Activated T-cell treated with anti-CD3 and anti-CD28 coated beads for 4 hours (primary cell): ENCODE measurements around the gene ADAMTSL3.

Experiments
- DNase-seq: peaks from one replicate; pipeline ENCODE4 v3.0.0-alpha.2; 2020

ADAMTSL3 gene

DNA sequence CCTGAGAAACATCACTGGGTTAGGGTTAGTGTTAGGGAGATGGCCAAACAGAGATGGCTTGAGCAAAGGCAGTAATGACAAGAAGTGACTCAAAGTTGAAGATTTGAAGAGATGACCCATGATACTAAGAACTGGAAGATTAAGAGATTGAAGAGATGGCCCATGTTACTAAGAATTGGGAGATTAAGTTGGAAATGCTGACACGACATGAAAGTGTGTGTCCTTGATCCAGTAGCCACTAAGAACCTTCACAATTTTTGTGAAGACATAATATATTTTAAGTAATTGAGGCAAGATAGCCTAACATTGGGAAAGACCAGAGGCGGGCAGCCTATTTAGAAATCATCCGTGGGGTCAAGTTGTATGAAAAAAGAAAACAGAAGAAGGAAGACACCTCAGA is 239.4 kb downstream of the ADAMTSL3 start:
- no peak for DNase-seq

DNA sequence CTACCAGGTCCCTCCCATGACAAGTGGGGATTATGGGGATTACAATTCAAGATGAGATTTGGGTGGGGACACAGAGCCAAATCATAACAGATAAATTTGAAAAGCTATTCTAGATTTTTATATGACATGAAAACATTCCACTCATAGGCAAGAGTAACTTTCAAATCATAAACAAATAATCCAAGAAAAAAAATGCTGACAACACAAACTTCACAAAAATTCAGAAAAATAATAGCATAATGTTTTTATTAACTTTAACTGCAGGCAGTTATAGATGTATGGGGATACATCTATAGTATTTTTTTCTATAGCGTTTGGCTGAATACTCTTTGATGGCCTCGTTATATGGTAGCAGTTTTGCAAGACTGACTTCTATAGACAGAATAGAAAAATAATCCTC is 243.1 kb downstream of the ADAMTSL3 start:
- DNase-seq: no peak

DNA sequence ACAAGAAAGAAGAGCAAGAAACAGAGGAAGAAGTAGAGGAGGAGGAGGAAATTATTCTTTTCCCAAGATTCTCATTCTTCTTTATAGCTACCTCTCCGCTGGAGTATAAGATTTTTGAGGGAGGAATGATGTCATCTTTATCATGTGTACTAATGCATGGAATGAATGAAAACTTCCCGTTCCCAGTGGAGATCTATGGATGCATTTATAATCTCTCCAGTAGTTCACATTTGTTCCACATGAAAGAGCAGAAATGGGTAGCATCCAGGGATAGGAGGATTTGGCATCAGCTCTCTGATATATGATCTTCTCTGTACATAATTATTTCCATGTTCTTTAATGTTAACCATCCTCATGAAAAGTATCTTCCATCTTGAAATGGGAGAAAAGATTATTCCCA is 244.4 kb downstream of the ADAMTSL3 start:
- DNase-seq: no peak

DNA sequence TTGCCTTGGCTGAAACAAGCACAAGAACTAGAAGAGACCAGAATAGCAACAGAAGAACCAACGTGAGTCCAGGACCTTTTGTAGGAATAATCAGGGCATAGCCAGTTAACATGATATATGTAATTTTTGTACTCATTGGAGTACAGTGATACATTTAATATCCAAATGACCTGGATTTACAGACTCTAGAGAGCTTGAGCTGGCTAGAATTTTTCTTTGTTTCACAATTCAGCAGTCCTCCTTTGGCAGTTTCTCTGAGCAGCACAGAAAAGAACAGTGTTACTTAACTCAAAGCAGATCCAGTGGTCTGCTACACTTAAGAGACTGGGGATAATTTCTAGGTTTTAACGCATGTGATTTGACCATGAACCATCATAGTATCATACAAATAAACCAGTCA is 245.7 kb downstream of the ADAMTSL3 start:
- no peak for DNase-seq

DNA sequence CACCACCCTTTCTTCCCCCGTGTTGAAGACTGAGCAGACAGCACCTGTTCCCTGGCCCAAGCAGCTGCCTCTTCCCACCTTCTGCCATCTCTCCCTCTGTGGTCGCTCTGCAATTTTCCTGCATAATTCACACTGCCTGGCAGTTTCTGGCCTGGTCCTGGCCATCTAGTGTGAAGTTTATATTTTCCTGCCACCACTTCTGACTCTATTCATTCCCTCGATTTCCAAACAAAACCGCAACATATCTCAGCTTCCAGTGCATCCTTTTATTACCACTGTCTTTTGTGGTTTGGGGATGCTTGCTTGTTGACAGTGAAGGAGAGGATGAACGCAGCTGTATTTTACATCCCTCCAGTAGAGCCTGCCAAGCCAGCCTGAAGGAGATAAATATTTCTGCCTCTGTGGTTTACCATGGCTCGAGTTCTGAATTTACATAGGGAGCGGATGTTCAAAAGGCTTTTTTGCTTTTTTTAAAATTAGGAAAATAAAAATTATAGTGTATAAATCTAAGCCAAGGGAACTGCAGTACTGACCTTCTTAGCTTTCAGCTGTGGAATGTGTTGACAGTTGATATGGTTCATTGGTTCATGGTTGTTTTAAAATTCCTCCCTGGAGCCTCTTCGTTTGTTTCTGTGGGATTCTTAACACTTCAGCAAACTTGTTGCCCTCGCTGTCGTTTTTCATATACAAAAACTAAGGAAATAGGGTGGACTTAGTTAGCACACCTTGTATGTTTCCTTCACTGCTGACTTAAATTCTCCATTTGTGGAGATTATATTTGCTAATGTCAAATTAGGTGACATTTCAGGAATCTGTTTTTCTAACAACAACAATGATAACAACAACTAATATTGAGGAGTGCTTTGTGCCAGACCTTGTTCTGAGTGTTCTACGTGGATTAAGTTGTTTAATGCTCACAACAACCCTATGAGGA is 250.5 kb downstream of the ADAMTSL3 start:
- no peak for DNase-seq

DNA sequence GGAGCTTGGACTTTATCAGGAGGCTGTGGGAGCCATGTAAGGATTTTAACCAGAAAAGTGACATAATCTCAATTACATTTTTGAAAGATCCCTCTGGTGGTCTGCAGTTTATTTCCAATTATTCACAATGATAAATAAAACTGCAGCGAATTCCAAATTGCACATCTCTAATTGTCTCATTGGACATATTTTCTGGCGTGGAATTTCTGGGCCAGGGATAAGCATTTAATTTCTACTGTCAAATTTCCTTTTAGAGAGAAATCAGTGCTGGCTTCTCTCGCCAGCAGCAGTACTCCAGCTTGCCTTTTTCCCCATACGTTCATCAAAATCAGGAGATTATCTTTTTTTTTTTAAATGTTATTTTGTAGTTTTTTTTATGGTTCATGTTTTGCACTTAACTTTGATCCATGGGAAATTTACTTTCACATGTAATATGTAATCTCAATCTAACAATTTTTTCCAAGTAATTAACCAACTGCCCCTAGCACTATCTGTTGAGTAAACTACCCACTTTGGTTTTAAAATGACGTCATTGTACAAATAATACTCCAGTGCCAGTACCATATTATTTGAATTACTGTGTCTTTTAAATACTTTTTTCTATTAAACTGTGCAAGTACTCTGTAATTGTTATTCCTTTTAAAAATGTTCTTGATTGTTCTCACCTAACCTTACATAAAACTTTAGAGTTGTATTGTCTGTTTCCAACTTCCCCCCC is 251.8 kb downstream of the ADAMTSL3 start:
- DNase-seq: no peak

DNA sequence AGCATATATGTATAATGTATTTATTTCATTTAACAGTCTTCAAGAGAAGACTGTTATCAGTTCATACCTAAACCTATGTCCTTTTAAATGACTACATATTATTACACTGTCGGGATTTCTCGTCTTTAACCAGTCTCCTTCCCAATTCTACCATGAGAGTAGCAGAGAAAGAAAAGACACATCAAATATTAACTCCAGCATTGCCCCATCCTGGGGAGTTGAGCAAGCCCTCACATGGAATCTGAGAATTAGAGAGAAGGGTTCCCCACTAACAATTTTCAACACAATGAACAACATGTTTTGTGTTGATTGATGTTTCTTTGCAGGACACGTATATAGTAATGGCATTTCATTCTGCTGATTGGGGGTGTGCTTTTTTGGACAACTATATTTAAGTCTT is 257.4 kb downstream of the ADAMTSL3 start:
- DNase-seq: no peak

DNA sequence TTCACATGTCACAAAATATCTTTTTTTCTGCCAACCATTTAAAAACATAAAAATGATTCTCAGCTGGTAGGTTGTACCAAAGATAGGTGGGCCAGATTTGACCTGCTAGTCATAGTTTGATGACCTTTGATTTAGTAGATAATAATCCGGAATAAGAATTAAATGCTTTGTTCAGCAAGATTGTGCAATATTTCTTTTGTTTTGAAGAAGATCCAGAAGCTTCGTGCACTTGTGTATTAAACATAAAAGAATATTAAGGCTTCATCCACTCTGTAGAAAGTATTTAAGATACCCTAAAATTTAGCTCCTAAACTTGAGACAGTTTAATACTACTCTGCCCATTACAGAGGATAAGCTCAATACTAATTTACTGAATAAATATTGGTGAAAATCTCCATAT is 258.4 kb downstream of the ADAMTSL3 start:
- no peak for DNase-seq

DNA sequence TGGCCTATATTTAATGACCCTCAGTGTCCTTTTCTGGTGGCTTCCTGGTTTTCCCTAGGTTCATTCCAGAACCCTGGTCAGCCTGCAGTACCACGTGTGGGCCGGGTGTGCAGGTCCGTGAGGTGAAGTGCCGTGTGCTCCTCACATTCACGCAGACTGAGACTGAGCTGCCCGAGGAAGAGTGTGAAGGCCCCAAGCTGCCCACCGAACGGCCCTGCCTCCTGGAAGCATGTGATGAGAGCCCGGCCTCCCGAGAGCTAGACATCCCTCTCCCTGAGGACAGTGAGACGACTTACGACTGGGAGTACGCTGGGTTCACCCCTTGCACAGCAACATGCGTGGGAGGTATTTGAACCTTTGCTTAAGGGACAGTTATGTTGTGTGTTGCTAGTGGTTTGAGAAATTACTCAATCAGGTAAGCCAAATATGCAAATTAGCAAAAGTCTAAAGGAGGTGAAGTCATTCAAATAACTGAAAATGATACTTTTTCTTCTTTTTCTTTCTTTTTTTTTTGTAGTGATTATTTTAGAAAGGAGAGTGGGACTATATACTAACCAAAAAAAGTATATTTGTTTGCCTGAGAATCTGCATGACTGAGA is 259.2 kb downstream of the ADAMTSL3 start:
- DNase-seq: no peak

DNA sequence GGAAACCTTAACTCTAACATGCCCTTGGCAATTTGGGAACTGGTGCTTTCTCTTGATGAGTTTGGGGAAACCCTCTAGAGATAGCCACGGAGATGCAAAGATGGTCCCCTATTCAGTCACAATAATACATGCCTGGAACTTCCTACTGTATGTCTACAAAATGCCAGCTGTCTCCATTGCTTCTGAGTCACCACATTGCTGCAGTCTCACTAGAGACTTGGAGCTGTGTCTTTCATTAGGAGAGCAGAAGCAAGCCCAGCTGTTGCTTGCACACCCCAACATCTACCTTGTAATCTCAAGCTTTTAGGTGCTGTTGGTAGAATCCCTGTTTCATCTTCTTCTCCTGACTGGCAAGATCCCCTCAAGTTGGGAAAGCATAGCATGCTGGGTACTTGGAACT is 261.0 kb downstream of the ADAMTSL3 start:
- DNase-seq: no peak

DNA sequence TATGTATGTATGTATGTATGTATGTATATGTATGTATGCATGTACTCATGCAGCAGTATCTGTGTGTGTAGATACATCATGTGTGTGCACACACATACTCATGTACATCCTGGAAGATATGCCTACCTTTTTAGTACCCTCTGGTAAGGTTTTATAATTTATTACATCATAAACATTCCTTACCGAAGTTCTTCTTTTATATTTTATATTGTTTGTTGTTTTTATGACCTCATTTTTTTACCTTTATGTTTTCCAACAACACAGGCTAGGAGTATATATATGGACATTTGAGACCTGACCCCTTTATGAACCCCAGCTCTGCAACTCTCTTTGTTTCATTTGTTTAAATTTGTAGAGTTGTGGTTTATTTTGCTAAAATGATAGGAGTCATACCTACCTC is 263.5 kb downstream of the ADAMTSL3 start:
- no peak for DNase-seq

DNA sequence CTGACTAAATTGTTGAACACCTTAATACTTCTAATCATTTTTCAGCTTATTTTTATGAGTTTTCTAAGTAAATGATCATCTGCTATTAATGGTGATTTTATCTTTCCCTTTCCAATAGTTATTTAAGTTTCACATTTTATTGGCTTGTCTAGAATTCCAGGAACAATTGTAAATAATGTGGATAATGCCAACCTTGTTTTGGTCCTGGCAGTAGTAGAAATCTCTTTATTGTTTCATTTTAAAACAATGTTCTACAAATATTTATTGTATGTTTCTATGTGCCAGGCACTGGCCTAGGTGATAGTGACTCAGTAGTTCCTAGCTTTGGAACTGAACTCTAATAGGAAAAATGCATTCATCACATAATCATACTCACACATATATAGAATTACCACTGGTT is 264.1 kb downstream of the ADAMTSL3 start:
- DNase-seq: no peak

DNA sequence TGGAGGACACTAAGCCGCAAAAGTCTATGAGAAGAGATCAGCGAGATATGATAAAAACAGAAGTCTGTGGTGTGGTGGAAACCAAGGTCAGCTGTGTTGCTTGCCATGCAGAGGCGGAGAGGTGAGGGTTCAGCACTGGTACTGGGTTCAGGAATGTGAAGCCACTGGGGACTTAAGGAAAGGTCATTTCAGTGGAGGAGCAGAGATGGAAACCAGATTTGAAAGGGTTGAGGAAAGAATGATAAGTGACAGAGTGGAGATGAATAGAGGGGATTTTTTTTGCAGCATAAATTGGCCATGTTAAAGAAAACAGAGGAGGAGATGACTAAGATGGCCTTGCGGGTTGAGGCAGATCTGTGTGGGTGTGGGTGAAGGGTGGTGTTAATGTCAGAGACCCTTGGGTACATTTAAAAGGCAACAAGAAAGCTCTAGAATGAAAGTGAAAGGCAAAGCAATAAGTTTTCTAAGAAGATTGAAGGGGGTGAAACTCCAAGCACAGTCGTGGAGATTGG is 265.5 kb downstream of the ADAMTSL3 start:
- DNase-seq: no peak

DNA sequence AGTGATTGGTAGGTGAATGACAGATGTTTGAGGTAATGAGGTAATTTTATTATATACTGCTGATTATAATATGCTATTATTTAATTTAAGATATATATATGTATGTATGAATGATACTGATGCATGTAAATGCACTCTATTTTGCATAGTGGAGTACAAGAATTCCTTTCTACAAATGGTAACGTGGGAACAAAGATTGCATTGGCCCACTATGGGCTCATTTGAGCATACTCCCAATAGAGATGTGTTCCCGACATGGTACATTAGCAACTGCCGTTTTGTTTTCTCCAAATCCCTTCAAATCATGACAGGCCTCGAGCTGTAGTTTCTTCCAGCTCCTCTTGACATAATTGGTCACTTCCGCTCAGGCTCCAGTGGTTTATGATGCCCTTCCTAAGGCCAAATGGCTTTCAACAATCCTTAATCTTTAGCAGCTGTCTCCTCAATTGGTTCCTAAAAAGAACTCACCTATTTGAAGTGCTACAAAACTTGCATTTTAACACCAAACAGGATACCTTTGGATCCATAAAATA is 266.1 kb downstream of the ADAMTSL3 start:
- DNase-seq: no peak

DNA sequence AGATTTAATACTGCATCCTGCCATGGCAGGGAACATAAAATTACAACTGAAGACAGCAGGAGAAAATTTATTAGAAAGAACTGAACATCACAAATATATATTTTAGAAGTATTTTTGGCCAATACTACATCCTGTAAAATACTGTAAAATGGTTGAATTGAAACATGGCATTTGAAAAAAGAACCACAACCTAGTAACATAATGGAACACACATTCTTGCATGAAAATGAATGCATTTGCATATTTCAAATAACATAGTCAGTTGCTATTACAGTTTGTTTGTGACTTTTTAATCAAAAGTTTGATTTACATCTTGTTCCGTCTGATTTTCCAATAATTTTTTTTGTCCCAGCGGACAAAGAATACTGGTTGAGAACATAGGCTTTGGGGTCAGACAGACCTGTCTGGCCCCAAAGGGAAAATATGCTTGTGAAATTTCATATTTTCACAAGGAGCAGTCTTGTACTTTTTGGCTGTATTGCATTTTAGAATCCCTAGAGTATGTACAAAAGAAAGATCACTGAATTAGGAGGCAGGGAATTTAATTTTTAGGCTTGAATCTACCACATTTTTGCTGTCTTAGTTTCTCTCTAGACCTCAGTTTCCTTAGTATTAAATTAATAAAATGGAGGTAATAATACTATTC is 268.8 kb downstream of the ADAMTSL3 start:
- DNase-seq: no peak

DNA sequence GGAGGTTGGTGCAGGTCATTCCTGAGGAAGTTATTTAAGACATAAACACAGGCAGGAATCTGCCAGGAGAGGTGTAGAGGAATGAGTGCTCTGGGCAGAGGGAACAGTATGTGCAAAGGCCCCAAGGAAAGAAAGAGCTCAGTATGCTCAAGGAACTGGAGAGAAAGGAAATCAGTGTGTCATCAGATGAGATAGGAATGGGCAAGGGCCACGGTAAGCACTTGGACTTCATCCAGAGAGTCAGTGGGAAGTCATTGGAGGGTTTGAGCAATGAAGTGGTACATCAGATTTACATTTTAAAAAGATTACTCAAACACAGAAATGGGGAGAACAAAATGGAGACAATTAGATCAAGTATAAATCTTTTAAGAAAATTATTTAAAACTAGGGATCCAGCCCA is 272.2 kb downstream of the ADAMTSL3 start:
- DNase-seq: no peak

DNA sequence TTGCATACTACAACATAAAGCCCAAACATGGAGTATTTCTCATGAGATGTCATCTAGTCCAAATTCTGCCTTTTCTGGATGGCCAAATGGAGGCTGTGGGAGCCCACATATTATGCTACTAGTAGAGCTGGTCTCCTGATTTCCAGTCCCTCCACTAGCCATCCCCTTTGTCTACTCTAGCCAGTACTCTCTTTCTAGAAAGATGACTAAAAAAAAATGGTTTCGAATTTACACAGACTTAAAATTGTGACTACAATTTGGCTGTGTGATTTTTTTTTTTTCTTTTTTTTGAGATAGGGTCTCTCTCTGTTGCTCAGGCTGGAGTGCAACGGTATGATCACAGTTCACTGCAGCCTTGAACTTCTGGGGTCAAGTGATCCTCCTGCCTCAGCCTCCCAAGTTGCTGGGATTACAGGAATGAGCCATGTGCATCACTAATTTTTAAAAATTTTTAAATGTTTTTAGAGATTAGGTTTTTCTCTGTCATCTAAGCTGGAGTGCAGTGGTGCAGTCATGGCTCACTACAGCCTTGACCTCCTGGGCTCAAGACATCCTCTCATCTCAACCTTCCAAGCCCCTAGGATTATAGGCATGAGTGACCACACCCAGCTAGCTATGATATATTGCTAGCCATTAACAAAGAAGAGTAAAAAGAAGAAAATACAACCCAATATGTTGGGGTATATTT is 273.9 kb downstream of the ADAMTSL3 start:
- DNase-seq: no peak

DNA sequence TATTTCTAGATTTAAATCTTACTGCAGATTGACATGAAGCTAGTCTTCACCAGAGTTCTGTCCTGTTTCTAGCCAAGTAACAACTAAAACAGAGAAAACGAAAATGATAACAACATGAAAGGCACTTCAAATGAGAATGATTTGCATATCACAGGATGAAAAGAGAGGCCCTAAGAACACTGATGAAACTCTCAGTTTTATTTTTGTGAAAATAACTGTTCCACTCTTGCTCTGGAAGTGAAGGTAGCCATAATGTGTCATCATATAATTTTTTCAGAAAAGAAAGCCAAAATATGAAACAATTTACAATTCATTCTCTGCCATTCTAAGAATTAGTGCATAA is 274.4 kb downstream of the ADAMTSL3 start:
- no peak for DNase-seq

DNA sequence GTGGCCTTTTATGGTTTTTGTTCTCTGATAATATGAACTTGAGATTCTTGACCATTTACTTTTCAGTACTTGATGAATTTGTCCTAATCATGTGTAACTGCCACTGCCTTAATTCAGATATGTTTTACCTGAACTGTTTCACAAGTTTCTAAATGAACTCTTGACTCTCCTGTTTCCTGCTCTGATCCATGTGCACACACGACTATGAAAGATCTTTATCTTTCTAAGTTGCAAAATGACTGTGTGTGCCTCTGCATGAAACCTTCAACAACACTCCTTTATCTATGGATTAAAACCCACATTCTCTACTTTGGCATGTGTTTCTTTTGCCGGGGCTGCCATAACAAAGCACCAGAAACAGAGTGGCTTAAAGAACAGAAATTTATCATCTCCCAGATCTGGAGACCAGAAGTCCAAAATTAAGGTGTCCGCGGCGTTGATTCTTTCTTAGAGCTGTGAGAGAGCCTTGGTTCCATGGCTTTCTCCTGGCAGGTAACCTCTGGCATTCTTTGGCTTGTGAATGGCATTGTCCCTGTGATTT is 275.0 kb downstream of the ADAMTSL3 start:
- DNase-seq: no peak

DNA sequence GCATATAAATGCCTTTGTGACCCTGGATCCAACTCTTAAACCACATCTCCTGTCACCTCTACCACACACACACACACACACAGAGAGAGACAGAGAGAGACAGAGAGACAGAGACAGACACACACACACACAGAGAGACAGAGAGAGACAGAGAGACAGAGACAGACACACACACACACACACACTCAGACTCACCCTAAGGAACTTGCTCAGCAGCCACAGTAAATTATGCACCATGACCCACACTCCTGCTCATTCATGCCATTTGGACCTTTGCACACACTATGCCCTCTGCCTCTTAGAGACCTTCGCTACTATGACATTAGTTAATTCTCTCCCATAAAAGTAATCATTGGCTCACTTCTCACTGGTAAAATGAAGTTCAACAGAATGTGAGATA is 275.7 kb downstream of the ADAMTSL3 start:
- no peak for DNase-seq

DNA sequence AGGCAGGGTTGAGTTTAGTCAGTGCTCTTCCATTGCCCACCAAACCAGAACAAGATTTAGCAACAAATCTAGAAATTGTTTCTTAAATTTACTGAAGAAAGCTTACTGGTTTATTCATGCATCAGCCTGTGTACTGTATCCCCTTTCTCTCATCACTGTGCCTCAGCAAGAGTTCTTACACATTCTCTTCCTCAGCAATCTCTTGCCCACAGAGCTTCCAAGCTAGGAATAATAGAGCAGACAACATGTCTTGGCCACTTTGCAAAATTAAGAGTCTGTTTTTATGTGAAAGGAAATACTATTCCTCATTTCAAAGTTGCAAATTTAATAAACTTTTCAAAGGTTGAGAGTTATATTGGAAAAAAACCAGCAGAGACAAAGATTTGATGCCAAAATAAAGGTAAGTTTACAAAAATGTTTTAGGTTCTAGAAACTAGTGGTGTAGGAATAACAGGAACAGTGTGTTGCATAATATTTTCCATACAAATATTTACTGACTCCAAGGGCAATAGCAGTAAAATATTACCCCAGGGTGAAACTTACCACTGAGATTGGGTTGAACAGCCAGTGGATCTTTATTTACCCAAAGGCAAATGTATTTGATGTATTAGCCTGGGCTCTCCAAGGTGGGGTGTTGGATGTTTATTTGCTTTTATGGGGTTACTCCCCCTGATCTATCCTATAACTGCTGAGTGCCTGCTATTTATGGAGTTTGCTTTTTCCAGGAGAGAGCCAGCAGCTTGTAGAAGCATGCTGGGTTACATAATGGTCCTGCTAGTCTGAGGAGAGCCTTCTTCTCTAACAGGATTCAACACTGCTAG is 276.7 kb downstream of the ADAMTSL3 start:
- no peak for DNase-seq
